Mesenteric fat pad (tissue), 1 donor: ENCODE results near the gene CHCHD1. TPM values are rescaled to one million over a fixed set of nuclear protein-coding genes. Genes with fewer than 3 reads are reported as not detected.

Experiments used
- total RNA-seq: library from RNA; stranded (reverse); fragmentation: NEBNext Ultra II Directional; extraction: Animal tissue kit (Norgen Biotek cat#: 25700); gene quantifications from one replicate; pipeline ENCODE4 v1.2.1, GENCODE V29; 2021
- donor health status: DM: yes; HTN: yes; CAD: no.

Gene CHCHD1
- total RNA-seq, 1 donor from 2014 or later, result 17.7 TPM

Other genes with a start within 250 kb of the CHCHD1 start
- gene USP54, start 190.7 kb upstream of the CHCHD1 start, total RNA-seq, result 16.0 TPM
- gene MYOZ1, start 140.6 kb upstream of the CHCHD1 start, total RNA-seq, result 0.58 TPM
- 0.10 TPM for gene SYNPO2L, start 126.0 kb upstream of the CHCHD1 start, total RNA-seq
- 7.4 TPM for gene AGAP5, start 83.9 kb upstream of the CHCHD1 start, total RNA-seq
- gene SEC24C, start 37.7 kb upstream of the CHCHD1 start, total RNA-seq, result 65.5 TPM
- gene ZSWIM8, start 3.6 kb downstream of the CHCHD1 start, total RNA-seq, result 91.5 TPM
- 41.6 TPM for gene NDST2, start 29.6 kb downstream of the CHCHD1 start, total RNA-seq
- 24.2 TPM for gene CAMK2G, start 92.5 kb downstream of the CHCHD1 start, total RNA-seq
- gene PLAU, start 129.1 kb downstream of the CHCHD1 start, total RNA-seq, result 64.7 TPM
- gene VCL, start 216.1 kb downstream of the CHCHD1 start, total RNA-seq, result 129 TPM